K562 treated with DMSO at 1 percent for 12 hours (cell line): ENCODE measurements around the gene ABCG2. TPM values are rescaled to one million over a fixed set of nuclear protein-coding genes. Genes with fewer than 3 reads are reported as not detected.

ENCODE experiments used
- total RNA-seq: library from RNA; unstranded; fragments of 300-600 nt; gene quantifications from 2 replicates; pipeline ENCODE4 v1.2.3, GENCODE V29; 2022; ENCODE audit not compliant: insufficient read depth

Gene ABCG2
- not detected in 2 replicates for total RNA-seq

GRCh38 chr4:88158489-88159228, at the start of gene ABCG2:
Gene ABCG2 (minus strand): TSS chr4:88158639. CDS start chr4:88139995, 18,644 bp downstream.

Other genes with a start within 250 kb of the ABCG2 start
- gene SPP1, start 182.9 kb downstream of the ABCG2 start, total RNA-seq: 1.2 TPM in 1 of 2 replicates, not detected in the other
- 0.49 TPM in 1 of 2 replicates, not detected in the other for gene PKD2, start 151.0 kb downstream of the ABCG2 start, total RNA-seq
- gene PPM1K, start 125.9 kb upstream of the ABCG2 start, total RNA-seq: 1.9 and 3.2 TPM in 2 replicates
- gene HERC6, start 220.2 kb upstream of the ABCG2 start, total RNA-seq: 1.1 and 1.2 TPM in 2 replicates